Large intestine (tissue), 3 donors: ENCODE data around the gene PNMA1. TPM values are rescaled to one million over a fixed set of nuclear protein-coding genes. Genes with fewer than 3 reads are reported as not detected.
A peak's percentile ranks its signal among the peaks of the same experiment; 100 is the strongest.

Experiments used
- DNase-seq, 2 donors: peaks; one replicate each; pipeline versions ENCODE4 v3.0.0 to v3.0.0-alpha.2; 2013
- H3K27ac ChIP-seq: one replicate; pipeline ENCODE4 v1.5.1; 2013; ENCODE audit warnings: low read length
- H3K27me3 ChIP-seq: 2 replicates; pipeline ENCODE4 v1.6.1; 2013; ENCODE audit warnings: low read length; ENCODE audit not compliant: control insufficient read depth, insufficient read depth
- H3K36me3 ChIP-seq: 2 replicates; pipeline ENCODE4 v1.6.1; 2013; ENCODE audit warnings: low read length; ENCODE audit not compliant: control insufficient read depth, insufficient read depth
- H3K4me1 ChIP-seq: one replicate; pipeline ENCODE4 v1.6.1; 2013; ENCODE audit warnings: low read length; ENCODE audit not compliant: control insufficient read depth, insufficient read depth
- H3K4me3 ChIP-seq: one replicate; pipeline ENCODE4 v1.5.1; 2013; ENCODE audit warnings: low read length
- H3K9me3 ChIP-seq: one replicate; pipeline ENCODE4 v1.6.1; 2013; ENCODE audit warnings: mild to moderate bottlenecking, low read depth, low read length, moderate library complexity; ENCODE audit not compliant: control insufficient read depth
- WGBS: methylation state at CpG from one replicate; pipeline ENCODE4 v1.1.5; 2013; ENCODE audit warnings: low lambda C conversion rate; ENCODE audit not compliant: insufficient coverage; 5-methylcytosine and 5-hydroxymethylcytosine counted together
- polyA plus RNA-seq: library from polyadenylated mRNA; unstranded; fragments of 120-200 nt; gene quantifications from one replicate; pipeline ENCODE4 v1.2.1, GENCODE V29; 2013

The PNMA1 gene
- polyA plus RNA-seq, 1 donor: 34.9 TPM

DNA sequence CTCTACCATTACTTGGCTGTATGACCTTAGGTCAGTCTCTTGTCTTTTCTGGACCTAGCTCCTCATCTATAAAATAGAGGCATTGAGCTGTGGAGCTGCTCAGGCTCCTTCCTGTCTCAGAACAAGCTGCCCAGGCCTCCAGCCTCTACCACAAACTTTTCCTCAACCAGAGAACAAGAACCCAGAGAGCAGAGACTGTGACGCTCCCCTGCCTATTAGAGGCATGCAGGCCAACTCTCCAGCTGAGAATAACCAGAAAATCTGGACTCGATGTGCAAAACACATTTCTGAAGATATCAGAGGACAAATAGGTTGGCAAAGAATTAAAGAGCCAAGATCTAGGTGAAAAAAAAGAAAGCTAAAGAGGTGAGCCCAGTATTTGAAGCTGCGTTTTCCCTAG is 17.8 kb upstream of the PNMA1 start:
- peaks cover 37% of the 10 kb centered on the region for H3K4me1 ChIP-seq

DNA sequence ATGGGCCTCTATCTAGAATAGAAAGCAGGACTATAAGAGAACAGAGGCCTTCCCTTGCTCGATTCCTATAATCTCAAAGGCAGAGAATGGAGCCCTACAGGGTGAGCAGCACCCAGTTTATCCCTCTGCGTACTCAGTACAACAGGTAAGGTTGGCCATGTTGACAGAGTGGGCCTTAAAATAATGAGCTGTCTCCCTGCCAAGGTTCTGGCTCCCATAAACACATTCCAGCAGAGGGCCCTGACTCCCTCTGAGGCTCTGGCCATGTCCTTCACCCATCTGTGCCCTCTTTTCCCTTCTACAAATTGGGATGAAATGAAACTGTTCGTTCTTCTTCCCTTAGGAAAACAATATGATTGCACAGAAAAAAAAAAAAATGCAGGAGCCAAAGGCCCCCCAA is 16.9 kb upstream of the PNMA1 start:
- Histone ChIP-seq H3K9me3 (no peaks in the 10 kb centered on the region), H3K27me3 (no peaks in the 10 kb centered on the region), H3K27ac (no peak overlapping the region), H3K36me3 (peaks cover 66% of the 10 kb centered on the region), H3K4me3 (no peak overlapping the region), H3K4me1 (peaks cover 46% of the 10 kb centered on the region)
- DNase-seq: peak in 1 of 2 donors; percentile 6
- no CpG with 5 or more reads among the region's 3 CpGs for WGBS

More for the DNA sequence above, 17.8 kb upstream of the PNMA1 start:
- H3K27ac ChIP-seq: no peak overlapping the region
- no peaks in the 10 kb centered on the region for H3K27me3 ChIP-seq
- peaks cover 63% of the 10 kb centered on the region for H3K36me3 ChIP-seq
- no peak overlapping the region for H3K4me3 ChIP-seq
- no peaks in the 10 kb centered on the region for H3K9me3 ChIP-seq
- DNase-seq: no peak
- WGBS: 100% methylated on average over 2 of the region's 3 CpGs

DNA sequence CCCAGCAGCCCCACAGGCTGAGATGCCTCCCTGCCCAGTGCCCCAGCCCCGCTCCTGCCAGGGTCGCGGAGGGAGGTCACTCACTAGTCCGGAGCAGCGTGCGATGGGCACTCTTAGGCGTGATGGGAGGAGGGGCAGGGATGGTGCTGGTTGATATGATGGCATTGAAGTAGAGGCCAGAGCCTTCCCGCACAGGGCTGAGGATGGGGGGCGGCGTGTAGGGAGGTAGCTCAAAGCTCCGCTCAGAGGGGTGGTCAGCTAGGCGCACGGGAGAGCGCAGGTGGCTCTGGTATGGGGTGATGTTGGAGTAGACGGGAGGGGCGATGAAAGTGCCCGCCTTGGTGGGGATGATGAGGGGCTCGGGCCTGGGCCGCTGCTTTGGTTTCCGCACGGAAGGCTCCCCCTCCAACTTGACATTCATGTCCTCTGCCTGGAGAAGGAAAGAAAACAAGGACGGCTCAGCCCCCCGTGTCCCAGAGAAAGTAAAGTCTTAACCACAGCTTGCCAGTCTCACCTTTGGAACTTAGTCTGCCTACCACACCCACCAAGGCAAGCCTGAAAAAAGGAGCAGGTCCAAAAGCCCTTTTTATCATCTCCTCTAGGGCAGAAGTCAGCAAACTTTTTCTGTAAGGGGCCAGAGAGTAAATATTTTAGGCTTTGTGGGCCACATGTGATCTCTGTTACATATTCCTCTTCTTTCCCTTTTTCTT is 15.5 kb upstream of the PNMA1 start:
- Histone ChIP-seq H3K27me3 (no peaks in the 10 kb centered on the region), H3K9me3 (no peaks in the 10 kb centered on the region), H3K36me3 (peaks cover 69% of the 10 kb centered on the region), H3K4me1 (peaks cover 60% of the 10 kb centered on the region), H3K4me3 (no peak overlapping the region), H3K27ac (peak overlapping the region; percentile 26)
- no CpG with 5 or more reads among the region's 23 CpGs for WGBS
- DNase-seq: peak in 1 of 2 donors; percentile 89

DNA sequence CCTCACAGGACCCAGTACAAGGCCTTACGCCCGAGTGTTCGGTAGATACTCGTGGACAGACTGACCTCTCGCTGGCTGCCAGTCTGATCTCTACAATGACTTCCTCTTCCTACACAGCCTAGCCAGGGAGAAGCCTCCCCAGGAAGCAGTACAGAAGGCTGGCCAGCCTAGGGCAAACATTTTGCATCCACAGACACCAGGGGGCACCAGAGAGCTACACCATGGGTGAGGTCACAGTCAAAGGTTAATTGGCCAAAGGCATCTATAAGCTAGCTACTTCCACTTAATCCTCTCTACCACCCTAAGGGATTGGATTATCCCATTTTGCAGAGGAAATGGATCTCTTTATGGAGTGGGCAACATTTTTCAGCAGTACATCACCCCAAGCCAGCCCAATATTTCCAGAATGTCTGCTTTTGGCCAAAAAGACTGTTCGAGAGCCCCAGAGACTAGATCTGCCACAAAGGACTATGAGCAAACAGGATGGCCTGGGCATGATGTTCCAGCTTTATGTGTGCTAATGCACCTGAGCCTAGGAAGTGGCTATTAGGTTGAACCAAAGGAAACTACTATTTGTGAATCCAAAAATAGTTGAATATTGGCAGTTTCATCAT is 14.6 kb upstream of the PNMA1 start:
- DNase-seq: peak; percentile 81 to 84
- Histone ChIP-seq H3K36me3 (peaks cover 71% of the 10 kb centered on the region), H3K9me3 (no peaks in the 10 kb centered on the region), H3K27me3 (no peaks in the 10 kb centered on the region), H3K4me3 (no peak overlapping the region), H3K27ac (peak overlapping the region; percentile 62), H3K4me1 (peaks cover 69% of the 10 kb centered on the region)
- no CpG with 5 or more reads among the region's 6 CpGs for WGBS

DNA sequence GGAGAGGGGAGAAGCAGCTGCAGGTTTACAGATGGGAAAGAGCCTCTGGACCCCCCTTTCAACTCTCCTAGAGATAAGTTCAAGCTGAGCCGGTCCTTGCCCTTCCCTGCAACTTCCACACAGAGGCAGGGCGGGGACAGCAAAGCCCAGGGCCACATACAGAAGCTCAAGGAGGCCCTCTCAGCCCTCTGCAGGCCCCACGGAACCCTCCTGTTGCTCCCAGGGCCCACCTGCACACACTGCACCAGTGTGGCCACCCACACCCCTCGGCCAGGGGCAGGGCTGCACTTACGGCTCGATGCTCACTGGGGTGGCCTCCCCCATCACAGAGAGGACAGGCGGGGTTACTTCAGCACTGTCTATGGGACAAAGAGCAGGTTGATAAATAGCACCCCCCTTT is 13.0 kb upstream of the PNMA1 start:
- peaks cover 75% of the 10 kb centered on the region for H3K4me1 ChIP-seq
- peaks cover 80% of the 10 kb centered on the region for H3K36me3 ChIP-seq
- peak in 1 of 2 donors; percentile 85 for DNase-seq

DNA sequence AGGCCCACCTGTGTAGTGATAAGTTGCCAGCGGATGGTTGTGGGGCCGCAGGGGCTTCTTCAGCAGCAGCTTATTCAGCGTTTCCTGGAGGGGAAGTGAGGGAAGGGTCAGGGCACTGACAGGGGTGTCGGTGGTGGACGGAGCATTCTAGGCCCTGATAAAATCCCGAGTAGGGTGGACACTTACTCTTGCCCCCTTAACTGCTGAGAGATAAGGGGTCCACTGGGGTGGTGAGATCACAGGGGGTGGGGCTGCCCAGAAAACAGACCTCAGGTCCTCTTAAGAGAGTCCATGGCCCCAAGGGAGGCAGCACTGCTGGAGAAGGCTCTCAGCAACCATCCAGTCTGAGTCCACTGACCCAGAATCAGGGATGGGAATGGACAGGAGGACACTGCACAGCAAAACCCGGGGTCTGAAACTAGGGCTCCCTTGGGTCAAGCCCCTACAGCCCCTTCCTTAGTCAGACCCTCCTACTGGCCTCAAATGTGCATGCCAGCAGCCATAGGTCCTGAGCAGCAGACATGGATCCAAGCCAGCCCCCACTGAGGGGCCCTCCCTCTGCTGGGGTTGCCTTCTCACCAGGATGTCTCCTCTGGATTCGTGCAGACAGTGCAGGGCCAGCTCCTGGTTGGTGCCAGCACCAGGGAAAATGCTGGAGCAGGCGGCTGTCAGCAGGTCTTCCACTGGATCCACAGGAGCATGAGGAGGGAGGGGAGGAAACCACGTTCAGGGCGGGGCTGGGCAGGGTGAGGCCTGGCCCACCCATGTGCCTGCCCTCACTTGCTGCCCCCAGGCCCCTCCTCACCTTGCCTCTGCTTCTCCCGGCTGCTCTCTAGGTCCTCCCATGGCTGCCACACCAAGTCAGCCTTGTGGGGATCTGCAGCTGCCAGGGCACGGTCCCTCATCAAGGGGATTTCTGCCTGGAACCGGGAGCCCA is 12.1 kb upstream of the PNMA1 start:
- H3K27me3 ChIP-seq: no peaks in the 10 kb centered on the region
- H3K4me1 ChIP-seq: peaks cover 75% of the 10 kb centered on the region
- H3K27ac ChIP-seq: peak overlapping the region; percentile 19
- H3K36me3 ChIP-seq: peaks cover 85% of the 10 kb centered on the region
- peak in 1 of 2 donors; percentile 36 for DNase-seq
- no peak overlapping the region for H3K4me3 ChIP-seq
- no peaks in the 10 kb centered on the region for H3K9me3 ChIP-seq
- WGBS: no CpG with 5 or more reads among the region's 14 CpGs

More for the DNA sequence above, 13.0 kb upstream of the PNMA1 start:
- Histone ChIP-seq H3K9me3 (no peaks in the 10 kb centered on the region), H3K27me3 (no peaks in the 10 kb centered on the region), H3K4me3 (no peak overlapping the region), H3K27ac (peak overlapping the region; percentile 19)
- no CpG with 5 or more reads among the region's 7 CpGs for WGBS

DNA sequence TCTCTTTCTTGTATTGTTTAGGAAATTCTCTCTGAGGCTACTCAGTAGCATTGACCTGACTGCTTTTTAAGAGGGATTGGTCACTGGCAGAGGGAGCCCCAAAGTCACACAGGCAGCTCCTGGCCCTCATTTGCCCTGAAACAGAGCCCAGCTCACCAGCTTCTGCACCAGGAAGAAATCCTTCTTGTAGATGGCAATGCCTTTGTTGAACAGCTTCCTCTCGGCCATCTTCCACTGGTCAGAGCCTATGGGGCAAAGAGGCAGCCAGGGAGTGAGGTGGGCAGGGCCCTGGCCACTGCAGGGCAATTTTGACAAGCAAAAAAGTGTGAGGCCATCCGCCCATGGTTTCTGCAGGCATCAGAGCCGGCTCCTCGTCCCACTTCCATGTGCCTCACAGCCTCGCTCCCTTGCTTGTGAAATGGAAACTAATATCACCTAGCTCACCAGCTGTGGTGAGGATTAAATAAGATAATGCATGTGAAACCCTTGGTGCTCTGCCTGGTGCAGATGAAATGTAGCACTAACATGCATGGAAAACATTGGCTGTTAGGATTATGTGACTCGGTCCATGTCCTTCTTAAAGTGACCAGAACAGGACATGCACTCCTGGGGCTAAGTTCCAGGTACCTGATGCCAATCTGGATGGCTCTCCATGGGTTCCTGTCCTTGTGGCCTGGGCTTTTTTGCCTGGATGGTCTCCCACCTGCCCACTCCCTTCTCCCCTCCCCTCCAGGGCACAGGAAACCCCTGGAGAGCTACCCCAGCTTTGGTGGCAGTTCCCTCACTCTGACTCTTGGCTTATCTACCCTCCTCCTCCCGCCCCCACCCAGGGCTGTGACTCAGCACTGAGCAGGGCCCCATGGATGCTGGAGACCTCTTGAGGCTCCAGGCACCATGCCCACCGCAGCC is 11.2 kb upstream of the PNMA1 start:
- Histone ChIP-seq H3K27ac (no peak overlapping the region), H3K4me3 (no peak overlapping the region), H3K9me3 (no peaks in the 10 kb centered on the region), H3K27me3 (no peaks in the 10 kb centered on the region), H3K4me1 (peaks cover 69% of the 10 kb centered on the region), H3K36me3 (peaks cover 92% of the 10 kb centered on the region)
- peak in 1 of 2 donors; percentile 49 for DNase-seq
- no CpG with 5 or more reads among the region's 8 CpGs for WGBS

DNA sequence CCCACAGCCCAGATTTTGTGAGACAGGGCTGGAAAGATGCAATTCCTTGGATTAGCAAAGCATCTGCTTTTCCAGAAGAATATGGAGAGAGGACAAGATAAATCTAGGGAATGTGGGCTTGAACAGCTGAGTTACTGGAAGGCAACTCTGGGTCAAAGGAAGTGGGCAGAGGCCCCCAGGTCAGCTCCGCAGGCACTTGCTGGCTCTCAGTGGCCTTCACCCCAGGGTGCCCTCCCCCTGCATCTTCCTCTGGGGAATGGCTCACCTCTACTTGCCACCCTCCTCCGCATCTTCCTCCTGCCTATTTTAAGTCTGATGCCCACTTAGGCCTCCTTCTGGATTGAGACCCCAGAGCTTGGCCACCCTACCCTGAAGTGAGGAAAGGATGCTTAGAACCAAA is 10.5 kb upstream of the PNMA1 start:
- H3K4me3 ChIP-seq: no peak overlapping the region
- H3K27ac ChIP-seq: peak overlapping the region; percentile 74
- no CpG with 5 or more reads among the region's 2 CpGs for WGBS
- peaks cover 63% of the 10 kb centered on the region for H3K4me1 ChIP-seq
- DNase-seq: no peak
- no peaks in the 10 kb centered on the region for H3K27me3 ChIP-seq
- H3K9me3 ChIP-seq: no peaks in the 10 kb centered on the region
- H3K36me3 ChIP-seq: peaks cover 92% of the 10 kb centered on the region

DNA sequence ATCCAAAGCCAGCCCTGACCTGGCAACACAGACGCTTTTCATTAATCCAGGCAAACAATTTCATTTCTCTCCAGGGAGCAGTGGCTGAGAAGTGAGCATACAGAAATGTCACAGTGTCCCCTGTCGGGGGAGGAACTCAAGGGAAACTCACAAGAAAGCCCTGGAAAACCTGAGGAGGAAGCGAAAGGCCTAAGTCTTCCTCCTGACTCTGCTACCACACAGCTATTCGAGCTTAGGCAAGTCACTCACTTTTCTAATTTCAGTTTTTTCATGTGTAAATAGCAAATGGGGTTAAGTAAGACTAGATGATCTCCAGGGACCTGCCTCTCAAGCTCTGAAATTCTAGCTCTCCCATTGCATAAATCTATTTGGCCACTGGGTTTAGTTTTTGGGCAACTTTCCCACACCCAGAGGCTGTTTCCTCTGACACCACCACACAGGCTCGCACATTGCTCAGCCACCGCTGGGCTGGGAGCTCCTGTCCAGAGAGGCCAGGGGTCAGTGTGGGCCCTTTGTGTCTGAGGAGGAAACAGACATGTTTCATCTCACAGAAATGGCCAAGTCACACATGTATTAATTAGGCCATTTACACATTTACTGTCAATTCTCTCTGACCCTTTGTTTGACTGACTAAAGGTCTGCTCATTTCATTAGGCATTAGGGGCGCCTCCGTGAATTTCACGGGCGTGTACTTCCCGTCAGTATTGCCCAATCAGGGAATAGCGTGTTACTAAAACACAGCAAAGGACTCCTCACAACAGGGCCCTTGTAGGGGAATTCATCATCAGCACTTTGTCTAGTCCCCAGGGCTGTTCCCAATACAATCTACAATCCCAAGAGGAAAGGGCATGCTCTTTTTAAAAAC is 9.8 kb upstream of the PNMA1 start:
- 100% methylated on average over 1 of the region's 12 CpGs for WGBS

More for the DNA sequence above, 9.8 kb upstream of the PNMA1 start:
- no peaks in the 10 kb centered on the region for H3K9me3 ChIP-seq
- peaks cover 91% of the 10 kb centered on the region for H3K36me3 ChIP-seq
- DNase-seq: peak in 1 of 2 donors; percentile 75
- H3K4me1 ChIP-seq: peaks cover 57% of the 10 kb centered on the region
- no peak overlapping the region for H3K4me3 ChIP-seq
- H3K27me3 ChIP-seq: no peaks in the 10 kb centered on the region
- H3K27ac ChIP-seq: peak overlapping the region; percentile 74
